H9 (cell line): ENCODE results near the gene PRLHR. TPM values are rescaled to one million over a fixed set of nuclear protein-coding genes. Genes with fewer than 3 reads are reported as not detected.

Experiments
- DNase-seq: peaks from one replicate; pipeline ENCODE4 v3.0.0-alpha.2; 2017
- H2AFZ ChIP-seq: one replicate; pipeline ENCODE4 v1.6.1; 2013; ENCODE audit warnings: mild to moderate bottlenecking, low read length, control low read depth, moderate library complexity
- H2AK5ac ChIP-seq: 2 replicates; pipeline ENCODE4 v1.6.1; 2013; ENCODE audit warnings: low read length, control low read depth, mixed read lengths; ENCODE audit not compliant: insufficient read length
- H2BK120ac ChIP-seq: one replicate; pipeline ENCODE4 v1.6.1; 2013; ENCODE audit warnings: low read depth, mild to moderate bottlenecking, low read length, control low read depth, inconsistent platforms; ENCODE audit not compliant: poor library complexity, severe bottlenecking
- H2BK12ac ChIP-seq: 2 replicates; pipeline ENCODE4 v1.6.1; 2013; ENCODE audit warnings: low read length, control low read depth, mixed read lengths, low read depth; ENCODE audit not compliant: insufficient read length
- H2BK15ac ChIP-seq: 2 replicates; pipeline ENCODE4 v1.6.1; 2013; ENCODE audit warnings: low read depth, low read length, control low read depth
- H2BK20ac ChIP-seq: one replicate; pipeline ENCODE4 v1.6.1; 2013; ENCODE audit warnings: low read depth, mild to moderate bottlenecking, low read length, control low read depth, inconsistent platforms; ENCODE audit not compliant: poor library complexity, severe bottlenecking
- H2BK5ac ChIP-seq: 2 replicates; pipeline ENCODE4 v1.6.1; 2013; ENCODE audit warnings: low read length, control low read depth, mixed read lengths; ENCODE audit not compliant: insufficient read length
- H3K14ac ChIP-seq: 2 replicates; pipeline ENCODE4 v1.6.1; 2013; ENCODE audit warnings: low read length, control low read depth; ENCODE audit not compliant: insufficient read depth
- H3K18ac ChIP-seq: 2 replicates; pipeline ENCODE4 v1.6.1; 2013; ENCODE audit warnings: low read depth, mild to moderate bottlenecking, mixed read lengths, low read length, control low read depth; ENCODE audit not compliant: insufficient read length
- H3K23ac ChIP-seq: 2 replicates; pipeline ENCODE4 v1.6.1; 2013; ENCODE audit warnings: low read length, control low read depth, mixed read lengths, low read depth; ENCODE audit not compliant: insufficient read length
- H3K23me2 ChIP-seq: 2 replicates; pipeline ENCODE4 v1.6.1; 2013; ENCODE audit warnings: low read depth, mild to moderate bottlenecking, mixed read lengths, low read length, control low read depth; ENCODE audit not compliant: insufficient read length, poor library complexity, severe bottlenecking
- H3K27ac ChIP-seq: 2 replicates; pipeline ENCODE4 v1.5.1; 2013; ENCODE audit warnings: low read length, control low read depth, mixed read lengths, low read depth; ENCODE audit not compliant: insufficient read length
- H3K27me3 ChIP-seq: 2 replicates; pipeline ENCODE4 v1.6.1; 2013; ENCODE audit warnings: low read length, control low read depth, inconsistent platforms; ENCODE audit not compliant: insufficient read depth
- H3K4ac ChIP-seq: 2 replicates; pipeline ENCODE4 v1.6.1; 2013; ENCODE audit warnings: low read depth, mild to moderate bottlenecking, control low read depth, inconsistent platforms, low read length, moderate library complexity
- H3K4me1 ChIP-seq: 2 replicates; pipeline ENCODE4 v1.6.1; 2013; ENCODE audit warnings: low read length, control low read depth, inconsistent platforms; ENCODE audit not compliant: insufficient read depth
- H3K4me2 ChIP-seq: 2 replicates; pipeline ENCODE4 v1.6.1; 2013; ENCODE audit warnings: low read length, control low read depth, mixed read lengths; ENCODE audit not compliant: insufficient read length, insufficient read depth
- H3K56ac ChIP-seq: 2 replicates; pipeline ENCODE4 v1.6.1; 2013; ENCODE audit warnings: low read depth, mild to moderate bottlenecking, mixed read lengths, low read length, control low read depth; ENCODE audit not compliant: insufficient read length
- H3K79me1 ChIP-seq: 2 replicates; pipeline ENCODE4 v1.6.1; 2013; ENCODE audit warnings: low read depth, mild to moderate bottlenecking, moderate library complexity, low read length, control low read depth, inconsistent platforms; ENCODE audit not compliant: insufficient read depth, poor library complexity, severe bottlenecking
- H3K79me2 ChIP-seq: 2 replicates; pipeline ENCODE4 v1.6.1; 2013; ENCODE audit warnings: low read length, control low read depth, inconsistent platforms; ENCODE audit not compliant: insufficient read depth
- H3K9ac ChIP-seq: 2 replicates; pipeline ENCODE4 v1.6.1; 2013; ENCODE audit warnings: low read length, control low read depth, mixed read lengths; ENCODE audit not compliant: insufficient read length; ENCODE audit errors: extremely low read depth
- H3K9me3 ChIP-seq: one replicate; pipeline ENCODE4 v1.6.1; 2013; ENCODE audit warnings: low read depth, low read length, inconsistent platforms; ENCODE audit not compliant: control insufficient read depth
- H3T11ph ChIP-seq: one replicate; pipeline ENCODE4 v1.6.1; 2013; ENCODE audit warnings: mild to moderate bottlenecking, low read length, control low read depth, inconsistent platforms
- H4K20me1 ChIP-seq: one replicate; pipeline ENCODE4 v1.6.1; 2013; ENCODE audit not compliant: control insufficient read depth, insufficient read length, insufficient read depth
- H4K5ac ChIP-seq: 2 replicates; pipeline ENCODE4 v1.6.1; 2013; ENCODE audit warnings: low read depth, mild to moderate bottlenecking, mixed read lengths, low read length, control low read depth; ENCODE audit not compliant: insufficient read length
- H4K8ac ChIP-seq: replicated peaks from 2 replicates; pipeline ENCODE4 v1.6.1; 2013; ENCODE audit warnings: low read length, control low read depth, mixed read lengths, low read depth; ENCODE audit not compliant: insufficient read length
- H4K91ac ChIP-seq: 2 replicates; pipeline ENCODE4 v1.6.1; 2013; ENCODE audit warnings: low read depth, mild to moderate bottlenecking, moderate library complexity, mixed read lengths, low read length, control low read depth; ENCODE audit not compliant: insufficient read length
- H3K27ac Mint-ChIP-seq, 3 experiments: 2 replicates in 2 of 3; 3 replicates in 1 of 3; pipeline ENCODE4 v1.8.0; 2020 to 2021; ENCODE audit warnings: mixed read lengths in 3 of 3, mild to moderate bottlenecking in 1 of 3, moderate library complexity in 1 of 3
- H3K27me3 Mint-ChIP-seq: 2 replicates; pipeline ENCODE4 v1.8.0; 2021; ENCODE audit warnings: low read depth, mild to moderate bottlenecking, moderate library complexity, mixed read lengths
- H3K36me3 Mint-ChIP-seq, 3 experiments: 2 replicates in 2 of 3; 3 replicates in 1 of 3; pipeline ENCODE4 v1.8.0; 2020 to 2021; ENCODE audit warnings: low read depth in 3 of 3, mixed read lengths in 3 of 3; ENCODE audit not compliant: insufficient read depth in 1 of 3
- H3K4me1 Mint-ChIP-seq, 2 experiments: 2 replicates each; pipeline ENCODE4 v1.8.0; 2020; ENCODE audit warnings: mixed read lengths in 2 of 2
- H3K4me3 Mint-ChIP-seq, 2 experiments: 2 replicates in 1 of 2; 3 replicates in 1 of 2; pipeline ENCODE4 v1.8.0; 2020 to 2021; ENCODE audit warnings: mild to moderate bottlenecking in 2 of 2, mixed read lengths in 2 of 2, moderate library complexity in 1 of 2
- H3K9me3 Mint-ChIP-seq, 2 experiments: 2 replicates in 1 of 2; 3 replicates in 1 of 2; pipeline ENCODE4 v1.8.0; 2020; ENCODE audit warnings: mild to moderate bottlenecking in 2 of 2, mixed read lengths in 2 of 2, moderate library complexity in 1 of 2
- CTCF ChIP-seq: fragments of 200-600 bp; sonication (generic); conservative IDR thresholded peaks from 3 replicates; pipeline ENCODE4 v1.8.0; 2021; ENCODE audit warnings: antibody characterized with exemption, mild to moderate bottlenecking
- total RNA-seq: library from RNA; stranded (reverse); gene quantifications from 2 replicates; pipeline ENCODE4 v1.2.1, GENCODE V29; 2021

PRLHR gene
- total RNA-seq, 1 experiment from 2014 or later = not detected

GRCh38 chr10:118586911-118587310 is 8.5 kb downstream of the PRLHR start:
- Mint-ChIP-seq H3K27me3 (peaks cover 36% of the 10 kb centered on the region), H3K4me1 (peaks cover 2 to 6% of the 10 kb centered on the region in 2 experiments; a peak in 3 of 4 replicates), H3K36me3 (no peaks in the 10 kb centered on the region; a peak in 1 of 7 replicates), H3K27ac (no peak overlapping the region), H3K4me3 (no peak overlapping the region), H3K9me3 (no peaks in the 10 kb centered on the region)
- Histone ChIP-seq H3K9me3 (no peaks in the 10 kb centered on the region), H2BK12ac (no peak overlapping the region), H3K27ac (no peak overlapping the region), H3K9ac (no peak overlapping the region), H2BK5ac (no peak overlapping the region), H4K20me1 (no peaks in the 10 kb centered on the region), H4K8ac (no peak overlapping the region), H3K27me3 (no peaks in the 10 kb centered on the region), H2AFZ (no peak overlapping the region), H2BK20ac (no peak overlapping the region), H3K14ac (no peak overlapping the region), H4K91ac (no peak overlapping the region), H2BK120ac (no peak overlapping the region), H4K5ac (no peak overlapping the region), H3K79me1 (no peaks in the 10 kb centered on the region), H3K56ac (no peak overlapping the region), H3K4ac (no peak overlapping the region), H3K4me2 (no peak overlapping the region), H3T11ph (no peak overlapping the region), H2BK15ac (no peak overlapping the region), H3K79me2 (no peaks in the 10 kb centered on the region), H3K4me1 (no peaks in the 10 kb centered on the region), H3K23me2 (no peaks in the 10 kb centered on the region), H3K23ac (no peak overlapping the region), H3K18ac (no peak overlapping the region), H2AK5ac (no peak overlapping the region)
- no peak for DNase-seq
- TF ChIP-seq CTCF = no peak
